Left lung (tissue), 10 donors: Measurements from ENCODE around the gene NAALADL2. TPM values are rescaled to one million over a fixed set of nuclear protein-coding genes. Genes with fewer than 3 reads are reported as not detected.

Experiments used
- ATAC-seq: fragments of 200-7000 bp; cut with Tn5 transposase; one replicate; pipeline ENCODE4 v1.9.1; 2020; ENCODE audit warnings: moderate library complexity
- DNase-seq, 4 donors: peaks; one replicate each; pipeline ENCODE4 v3.0.0-alpha.2; 2013 to 2020
- H3K27ac ChIP-seq, 2 donors: fragments of 200-600 bp; sonication (generic) in 1 of 2; one replicate each; pipeline versions ENCODE4 v1.5.0 to v1.8.0; 2020 to 2021
- H3K27me3 ChIP-seq, 2 donors: fragments of 200-600 bp; sonication (generic) in 1 of 2; one replicate each; pipeline versions ENCODE4 v1.5.0 to v1.8.0; 2020 to 2021
- H3K36me3 ChIP-seq, 2 donors: fragments of 200-600 bp; sonication (generic) in 1 of 2; one replicate each; pipeline versions ENCODE4 v1.5.0 to v1.8.0; 2020 to 2021
- H3K4me1 ChIP-seq, 2 donors: fragments of 200-600 bp; one replicate each; pipeline ENCODE4 v1.8.0; 2021
- H3K4me3 ChIP-seq, 2 donors: fragments of 200-600 bp; sonication (generic) in 1 of 2; one replicate each; pipeline versions ENCODE4 v1.5.0 to v1.8.0; 2020 to 2021; ENCODE audit warnings: mild to moderate bottlenecking in 1 of 2
- H3K9me3 ChIP-seq, 2 donors: fragments of 200-600 bp; sonication (generic) in 1 of 2; one replicate each; pipeline versions ENCODE4 v1.5.0 to v1.8.0; 2020 to 2021
- intact Hi-C, 2 donors: fragments of 100-400 bp; cut with DNase I; formaldehyde crosslinking; loops; one replicate each; pipeline versions ENCODE4 v1.11.2 to v1.14.2; 2022
- polyA plus RNA-seq, 6 donors: library from polyadenylated mRNA; unstranded; fragments of 120-200 nt; gene quantifications; one replicate each; pipeline ENCODE4 v1.2.1, GENCODE V29; 2013; ENCODE audit not compliant: insufficient read length in 6 of 6
- total RNA-seq, 2 donors: library from RNA; stranded (reverse); fragmentation: NEBNext Ultra II Directional; extraction: Animal tissue kit (Norgen Biotek cat#: 25700); gene quantifications; one replicate each; pipeline ENCODE4 v1.2.1, GENCODE V29; 2021
- TF ChIP-seq, protein P1 (sequence below), 2 donors: fragments of 200-600 bp; sonication (generic) in 1 of 2; IDR thresholded peaks; one replicate each; pipeline versions ENCODE4 v1.5.0 to v1.8.0; 2021; ENCODE audit warnings: antibody characterized with exemption in 2 of 2
- donor health status: DM: no; HTN: yes; CAD: no.
- donor health status: DM: no; HTN: no; CAD: no.

Gene NAALADL2
- total and polyA plus RNA-seq, 8 donors, result 9.8 to 23.3 (median 17.8) TPM

GRCh38 chr3:175749981-175750380 lies 890.8 kb downstream of the NAALADL2 start:
- Histone ChIP-seq H3K27me3 (no peaks in the 10 kb centered on the region), H3K27ac (no peak overlapping the region), H3K9me3 (no peaks in the 10 kb centered on the region), H3K4me3 (no peak overlapping the region), H3K36me3 (no peaks in the 10 kb centered on the region), H3K4me1 (no peaks in the 10 kb centered on the region)
- DNase-seq, result no peak
- TF ChIP-seq, protein P1, sequence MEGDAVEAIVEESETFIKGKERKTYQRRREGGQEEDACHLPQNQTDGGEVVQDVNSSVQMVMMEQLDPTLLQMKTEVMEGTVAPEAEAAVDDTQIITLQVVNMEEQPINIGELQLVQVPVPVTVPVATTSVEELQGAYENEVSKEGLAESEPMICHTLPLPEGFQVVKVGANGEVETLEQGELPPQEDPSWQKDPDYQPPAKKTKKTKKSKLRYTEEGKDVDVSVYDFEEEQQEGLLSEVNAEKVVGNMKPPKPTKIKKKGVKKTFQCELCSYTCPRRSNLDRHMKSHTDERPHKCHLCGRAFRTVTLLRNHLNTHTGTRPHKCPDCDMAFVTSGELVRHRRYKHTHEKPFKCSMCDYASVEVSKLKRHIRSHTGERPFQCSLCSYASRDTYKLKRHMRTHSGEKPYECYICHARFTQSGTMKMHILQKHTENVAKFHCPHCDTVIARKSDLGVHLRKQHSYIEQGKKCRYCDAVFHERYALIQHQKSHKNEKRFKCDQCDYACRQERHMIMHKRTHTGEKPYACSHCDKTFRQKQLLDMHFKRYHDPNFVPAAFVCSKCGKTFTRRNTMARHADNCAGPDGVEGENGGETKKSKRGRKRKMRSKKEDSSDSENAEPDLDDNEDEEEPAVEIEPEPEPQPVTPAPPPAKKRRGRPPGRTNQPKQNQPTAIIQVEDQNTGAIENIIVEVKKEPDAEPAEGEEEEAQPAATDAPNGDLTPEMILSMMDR (IDR thresholded peaks at IDR 0.05), result no peak
- intact Hi-C loops, result no loop called here
- no peak for ATAC-seq

DNA sequence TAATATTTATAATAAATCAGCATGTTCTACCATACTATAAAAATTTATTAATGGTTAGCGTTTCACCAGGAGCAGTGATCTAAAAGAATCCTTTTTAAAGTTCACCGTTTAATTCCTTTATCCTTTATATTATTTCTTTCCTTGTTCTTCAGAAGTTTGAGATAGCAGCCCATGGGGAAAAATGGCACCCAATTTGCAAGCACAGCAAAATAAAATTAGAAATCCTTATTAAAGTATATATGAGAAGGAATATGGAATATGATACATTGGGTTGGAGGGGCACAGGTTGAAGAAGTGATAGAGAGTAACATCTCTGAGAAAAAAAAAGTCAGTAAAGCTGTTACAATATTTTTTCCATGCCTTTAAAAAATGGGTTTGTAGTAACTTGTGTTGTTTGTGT lies 892.0 kb downstream of the NAALADL2 start:
- Histone ChIP-seq H3K4me1 (no peaks in the 10 kb centered on the region), H3K4me3 (no peak overlapping the region), H3K27ac (no peak overlapping the region), H3K27me3 (no peaks in the 10 kb centered on the region), H3K36me3 (no peaks in the 10 kb centered on the region), H3K9me3 (no peaks in the 10 kb centered on the region)
- intact Hi-C loops, result no loop called here
- TF ChIP-seq, protein P1 (IDR thresholded peaks at IDR 0.05), result no peak
- ATAC-seq (no peak), DNase-seq (no peak)

GRCh38 chr3:175763948-175764347 lies 904.8 kb downstream of the NAALADL2 start:
- Histone ChIP-seq H3K36me3 (no peaks in the 10 kb centered on the region), H3K27ac (no peak overlapping the region), H3K27me3 (no peaks in the 10 kb centered on the region), H3K9me3 (peaks cover 0 to 7% of the 10 kb centered on the region in 2 donors), H3K4me1 (no peaks in the 10 kb centered on the region), H3K4me3 (no peak overlapping the region)
- intact Hi-C loops, result no loop called here
- DNase-seq, result no peak
- TF ChIP-seq, protein P1 (IDR thresholded peaks at IDR 0.05), result no peak
- ATAC-seq, result no peak

DNA sequence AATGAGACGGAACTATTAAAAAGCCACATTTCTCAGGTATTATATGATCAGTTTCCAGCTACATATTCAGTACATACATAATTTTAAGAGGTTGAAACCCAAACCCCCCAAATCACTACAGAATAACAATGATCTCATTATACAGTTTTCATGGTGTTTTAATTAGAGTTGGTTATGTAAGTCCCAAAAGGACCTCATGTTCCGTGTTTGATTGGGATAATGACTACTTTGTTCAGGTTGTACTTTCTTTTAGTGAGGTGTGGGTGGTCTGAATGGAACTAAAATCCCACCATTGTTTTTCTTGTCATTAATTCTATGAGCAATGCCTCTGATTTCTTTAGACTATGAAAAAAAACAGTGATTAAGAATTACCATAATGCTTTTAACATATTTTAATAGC lies 905.6 kb downstream of the NAALADL2 start:
- H3K36me3 ChIP-seq, result no peaks in the 10 kb centered on the region
- ATAC-seq (no peak), DNase-seq (no peak)
- H3K27ac ChIP-seq, result no peak overlapping the region
- TF ChIP-seq, protein P1 (IDR thresholded peaks at IDR 0.05), result no peak
- intact Hi-C loops, result no loop called here
- peaks cover 0 to 7% of the 10 kb centered on the region in 2 donors for H3K9me3 ChIP-seq
- H3K4me3 ChIP-seq, result no peak overlapping the region
- H3K27me3 ChIP-seq, result no peaks in the 10 kb centered on the region
- H3K4me1 ChIP-seq, result no peaks in the 10 kb centered on the region

DNA sequence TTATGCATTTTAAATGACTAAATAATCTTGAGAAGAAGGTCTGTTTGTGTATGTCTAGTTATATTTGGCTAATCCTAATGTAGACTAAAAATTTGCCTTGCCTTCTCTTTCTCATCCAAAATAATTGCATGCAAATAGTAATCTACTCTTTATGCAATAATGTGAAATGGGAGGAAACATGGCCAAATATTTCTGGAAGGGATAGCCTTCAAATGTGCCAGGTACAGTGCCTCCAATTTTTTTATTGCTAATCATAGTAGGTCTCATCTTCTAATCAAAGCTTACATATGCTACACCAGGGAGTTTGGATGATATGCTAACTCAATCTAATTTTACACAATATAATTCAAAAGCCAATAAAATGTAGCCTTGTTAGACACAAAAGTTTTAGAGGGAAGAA lies 911.3 kb downstream of the NAALADL2 start:
- Histone ChIP-seq H3K27me3 (no peaks in the 10 kb centered on the region), H3K9me3 (peaks cover 0 to 3% of the 10 kb centered on the region in 2 donors), H3K36me3 (no peaks in the 10 kb centered on the region), H3K4me3 (no peak overlapping the region), H3K4me1 (no peaks in the 10 kb centered on the region), H3K27ac (no peak overlapping the region)
- no peak for DNase-seq
- TF ChIP-seq, protein P1 (IDR thresholded peaks at IDR 0.05), result no peak
- no peak for ATAC-seq
- intact Hi-C loops, result no loop called here
